Astrocyte (in vitro differentiated cells and primary cell): ENCODE data around the gene DAP. TPM values are rescaled to one million over a fixed set of nuclear protein-coding genes. Genes with fewer than 3 reads are reported as not detected.

Experiments used
- DNase-seq: peaks from one replicate; pipeline ENCODE4 v3.0.0-alpha.2; 2010; ENCODE audit warnings: low read depth
- FAIRE-seq: peaks from 2 replicates; lab custom pipeline; 2011; peaks lifted over from hg19 to GRCh38; lab: Jason Lieb, UNC
- H2AFZ ChIP-seq: 2 replicates; pipeline ENCODE4 v1.6.0; 2012; ENCODE audit warnings: low read depth, low read length, inconsistent platforms
- H3K27ac ChIP-seq: 2 replicates; pipeline ENCODE4 v1.5.1; 2011; ENCODE audit warnings: low read depth, low read length, inconsistent platforms
- H3K27me3 ChIP-seq: 2 replicates; pipeline ENCODE4 v1.6.0; 2011; ENCODE audit warnings: low read length, inconsistent platforms; ENCODE audit not compliant: insufficient read depth
- H3K36me3 ChIP-seq: 2 replicates; pipeline ENCODE4 v1.5.1; 2011; ENCODE audit warnings: low read length, inconsistent platforms; ENCODE audit not compliant: insufficient read depth
- H3K4me1 ChIP-seq: 2 replicates; pipeline ENCODE4 v1.5.1; 2011; ENCODE audit warnings: low read length, inconsistent platforms; ENCODE audit not compliant: insufficient read depth
- H3K4me2 ChIP-seq: 2 replicates; pipeline ENCODE4 v1.6.0; 2012; ENCODE audit warnings: low read length, inconsistent platforms
- H3K4me3 ChIP-seq: 2 replicates; pipeline ENCODE4 v1.5.1; 2011; ENCODE audit warnings: low read depth, mild to moderate bottlenecking, low read length, inconsistent platforms; ENCODE audit not compliant: insufficient read depth
- H3K79me2 ChIP-seq: 2 replicates; pipeline ENCODE4 v1.6.0; 2012; ENCODE audit warnings: mild to moderate bottlenecking, low read length, inconsistent platforms; ENCODE audit not compliant: insufficient read depth
- H3K9ac ChIP-seq: 2 replicates; pipeline ENCODE4 v1.6.0; 2012; ENCODE audit warnings: mild to moderate bottlenecking, low read length, inconsistent platforms
- H3K9me3 ChIP-seq: 2 replicates; pipeline ENCODE4 v1.5.1; 2012; ENCODE audit warnings: low read depth, mild to moderate bottlenecking, low read length, inconsistent platforms; ENCODE audit not compliant: insufficient read depth
- H4K20me1 ChIP-seq: 2 replicates; pipeline ENCODE4 v1.6.0; 2012; ENCODE audit warnings: low read length, inconsistent platforms; ENCODE audit not compliant: insufficient read depth
- H3K27ac Mint-ChIP-seq: one replicate; pipeline ENCODE4 v1.8.0; 2021; ENCODE audit warnings: mild to moderate bottlenecking, mixed read lengths; ENCODE audit not compliant: unreplicated experiment
- H3K27me3 Mint-ChIP-seq: one replicate; pipeline ENCODE4 v1.8.0; 2021; ENCODE audit warnings: low read depth, mixed read lengths; ENCODE audit not compliant: unreplicated experiment
- H3K36me3 Mint-ChIP-seq: one replicate; pipeline ENCODE4 v1.8.0; 2021; ENCODE audit warnings: low read depth, mixed read lengths; ENCODE audit not compliant: unreplicated experiment
- H3K4me1 Mint-ChIP-seq: one replicate; pipeline ENCODE4 v1.8.0; 2021; ENCODE audit warnings: low read depth, mixed read lengths; ENCODE audit not compliant: unreplicated experiment
- H3K4me3 Mint-ChIP-seq: one replicate; pipeline ENCODE4 v1.8.0; 2021; ENCODE audit warnings: mild to moderate bottlenecking, moderate library complexity, mixed read lengths; ENCODE audit not compliant: unreplicated experiment
- H3K9me3 Mint-ChIP-seq: one replicate; pipeline ENCODE4 v1.8.0; 2021; ENCODE audit warnings: mild to moderate bottlenecking, mixed read lengths; ENCODE audit not compliant: unreplicated experiment
- CTCF ChIP-seq: IDR thresholded peaks from 2 replicates; pipeline ENCODE4 v1.5.1; 2011; ENCODE audit warnings: low read depth, mild to moderate bottlenecking, inconsistent platforms, low read length, moderate library complexity; ENCODE audit not compliant: insufficient read depth
- EZH2 ChIP-seq: IDR thresholded peaks from 2 replicates; pipeline ENCODE4 v1.6.1; 2012; ENCODE audit warnings: mild to moderate bottlenecking, low read length, inconsistent platforms; ENCODE audit not compliant: insufficient read depth
- total RNA-seq: library from RNA; stranded (reverse); gene quantifications from 2 replicates; pipeline ENCODE4 v1.2.1, GENCODE V29; 2021

The DAP gene
- total RNA-seq, 1 donor from 2014 or later = 239 TPM

- Histone ChIP-seq H3K4me2 (no peak overlapping the region), H3K27ac (peak overlapping the region; percentile 93), H3K9ac (peak overlapping the region; percentile 25), H3K4me3 (no peak overlapping the region), H3K9me3 (no peaks in the 10 kb centered on the region), H3K79me2 (peaks cover 44% of the 10 kb centered on the region), H4K20me1 (peaks cover 10% of the 10 kb centered on the region), H3K36me3 (peaks cover 4% of the 10 kb centered on the region), H3K4me1 (peaks cover 44% of the 10 kb centered on the region), H2AFZ (no peak overlapping the region), H3K27me3 (no peaks in the 10 kb centered on the region)
- Mint-ChIP-seq H3K27ac (peak overlapping the region; percentile 89), H3K4me1 (peaks cover 53% of the 10 kb centered on the region), H3K4me3 (peak overlapping the region; percentile 47), H3K36me3 (peaks cover 34% of the 10 kb centered on the region), H3K9me3 (peaks cover 10% of the 10 kb centered on the region), H3K27me3 (no peaks in the 10 kb centered on the region)
- FAIRE-seq = no peak
- peak; percentile 53 for DNase-seq
- TF ChIP-seq EZH2 (no peak), CTCF (peak; percentile 31)
Observed at GRCh38 chr5:10689391-10690081, 71.5 kb downstream of the DAP start.

- no peak for TF ChIP-seq CTCF
- no peak for TF ChIP-seq EZH2
- Histone ChIP-seq H3K4me1 (peaks cover 44% of the 10 kb centered on the region), H3K27me3 (no peaks in the 10 kb centered on the region), H3K36me3 (peaks cover 6% of the 10 kb centered on the region), H3K79me2 (peaks cover 36% of the 10 kb centered on the region), H3K27ac (no peak overlapping the region), H2AFZ (no peak overlapping the region), H3K4me3 (no peak overlapping the region), H4K20me1 (peaks cover 8% of the 10 kb centered on the region), H3K9me3 (no peaks in the 10 kb centered on the region), H3K4me2 (no peak overlapping the region), H3K9ac (no peak overlapping the region)
- Mint-ChIP-seq H3K27me3 (no peaks in the 10 kb centered on the region), H3K4me1 (peaks cover 46% of the 10 kb centered on the region), H3K9me3 (peaks cover 10% of the 10 kb centered on the region), H3K36me3 (peaks cover 32% of the 10 kb centered on the region), H3K4me3 (peak overlapping the region; percentile 47), H3K27ac (peak overlapping the region; percentile 89)
- FAIRE-seq (no peak), DNase-seq (no peak)
Observed at GRCh38 chr5:10688651-10689171, 72.3 kb downstream of the DAP start.

- Mint-ChIP-seq H3K27ac (no peak overlapping the region), H3K4me1 (peaks cover 27% of the 10 kb centered on the region), H3K9me3 (peaks cover 10% of the 10 kb centered on the region), H3K4me3 (no peak overlapping the region), H3K36me3 (peaks cover 40% of the 10 kb centered on the region), H3K27me3 (no peaks in the 10 kb centered on the region)
- H3K27me3 ChIP-seq = no peaks in the 10 kb centered on the region
- FAIRE-seq (no peak), DNase-seq (no peak)
- no peak overlapping the region for H3K9ac ChIP-seq
- no peak overlapping the region for H3K27ac ChIP-seq
- H2AFZ ChIP-seq = no peak overlapping the region
- H3K4me3 ChIP-seq = no peak overlapping the region
- H3K4me1 ChIP-seq = peaks cover 29% of the 10 kb centered on the region
- peaks cover 14% of the 10 kb centered on the region for H4K20me1 ChIP-seq
- no peak overlapping the region for H3K4me2 ChIP-seq
- no peaks in the 10 kb centered on the region for H3K9me3 ChIP-seq
- peaks cover 6% of the 10 kb centered on the region for H3K36me3 ChIP-seq
- TF ChIP-seq CTCF (no peak), EZH2 (no peak)
- H3K79me2 ChIP-seq = peaks cover 30% of the 10 kb centered on the region
Observed at GRCh38 chr5:10686890-10687289, 74.1 kb downstream of the DAP start.
